ENCODE data around the gene CDK5RAP3. TPM values are rescaled to one million over a fixed set of nuclear protein-coding genes. Genes with fewer than 3 reads are reported as not detected.
"Not testable (repeated sequence)": the region's sequence is repeated elsewhere in the genome, so short reads cannot be mapped to it uniquely, and the experiment has no call there.

CDK5RAP3 gene
- total RNA-seq, 1 donor from 2014 or later: 190 TPM

DNA sequence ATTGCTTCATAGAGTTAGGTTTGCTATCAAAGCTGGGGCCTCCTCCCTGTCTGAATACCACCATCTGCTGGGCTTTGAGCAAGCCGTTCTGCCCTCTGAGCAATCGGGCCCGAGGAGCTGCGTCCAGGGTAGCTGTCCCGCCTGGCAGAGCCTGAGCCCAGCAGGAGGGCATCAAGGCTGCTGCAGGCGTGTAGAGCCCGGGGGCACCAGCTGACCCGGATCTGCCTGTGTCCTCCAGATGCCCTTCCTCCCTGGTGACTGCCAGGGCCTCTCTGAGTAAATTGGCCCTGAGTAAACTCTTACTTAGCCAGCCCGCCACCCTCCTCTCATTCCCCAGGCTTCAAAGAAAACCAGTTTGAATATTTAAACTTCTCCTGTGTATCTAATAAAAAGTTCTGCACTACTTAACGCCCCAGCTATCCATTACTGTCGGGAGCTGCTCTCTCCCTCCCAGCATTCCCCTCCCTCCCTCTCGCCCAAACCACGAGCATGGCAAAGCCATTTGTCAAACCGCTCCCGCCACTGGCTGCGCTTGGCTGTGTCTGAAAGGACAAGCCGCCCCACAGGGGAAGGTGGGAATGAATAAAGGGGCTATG lies 16.4 kb downstream of the CDK5RAP3 start:
- Mint-ChIP-seq H3K27me3 (ENCODE audit: insufficient read depth) (no peaks in the 10 kb centered on the region), H3K36me3 (ENCODE audit: low read depth) (peaks cover 5% of the 10 kb centered on the region), H3K9me3 (no peaks in the 10 kb centered on the region), H3K4me1 (ENCODE audit: low read depth) (peaks cover 16% of the 10 kb centered on the region), H3K27ac (no peak overlapping the region), H3K4me3 (no peak overlapping the region)
- DNase-seq (ENCODE audit: low spot score): no peak
- intact Hi-C loops (cut with micrococcal nuclease): no loop called here

DNA sequence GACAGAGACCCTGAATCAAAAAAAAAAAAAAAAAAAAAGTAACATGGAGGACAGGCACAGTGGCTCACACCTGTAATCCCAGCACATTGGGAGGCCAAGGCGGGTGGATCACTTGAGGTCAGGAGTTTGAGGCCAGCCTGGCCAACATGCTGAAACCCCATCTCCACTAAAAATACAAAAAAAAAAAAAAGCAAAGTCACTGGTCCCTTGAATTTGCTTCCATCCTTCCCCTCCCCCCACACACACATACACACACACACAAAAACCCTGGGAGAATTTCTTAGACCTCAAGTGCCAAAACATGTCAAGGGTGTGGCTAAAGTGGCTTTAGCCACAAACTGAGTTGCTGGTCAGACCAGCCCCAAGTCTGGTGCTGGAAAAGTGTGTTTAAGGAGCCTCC lies 17.5 kb downstream of the CDK5RAP3 start:
- H3K27me3 Mint-ChIP-seq (ENCODE audit: insufficient read depth); H3K4me3 Mint-ChIP-seq; DNase-seq (ENCODE audit: low spot score); H3K9me3 Mint-ChIP-seq; intact Hi-C loops (cut with micrococcal nuclease); H3K36me3 Mint-ChIP-seq (ENCODE audit: low read depth); H3K27ac Mint-ChIP-seq: not testable (repeated sequence)
- H3K4me1 Mint-ChIP-seq (ENCODE audit: low read depth): peaks cover 16% of the 10 kb centered on the region

DNA sequence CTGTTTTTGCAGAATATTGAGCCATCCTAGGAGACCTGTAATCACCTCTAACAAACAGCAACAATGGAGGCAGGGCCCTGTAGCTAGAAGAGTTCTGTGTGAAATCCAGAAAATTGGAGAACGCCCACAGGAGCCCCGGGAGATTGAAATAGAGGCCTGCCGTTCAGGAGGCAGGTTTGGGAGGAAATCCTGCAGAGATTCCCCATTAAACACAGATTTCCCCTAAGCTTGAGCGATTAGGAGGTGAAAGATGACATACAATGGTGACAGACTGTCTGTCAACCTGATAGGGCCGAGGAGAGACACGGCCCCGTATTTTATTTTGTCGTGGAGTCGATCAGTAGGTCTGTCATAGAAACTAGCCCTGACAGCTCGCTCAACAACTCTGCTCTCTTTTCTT lies 18.2 kb downstream of the CDK5RAP3 start:
- no peak overlapping the region for H3K4me3 Mint-ChIP-seq
- no peak for DNase-seq (ENCODE audit: low spot score)
- intact Hi-C loops (cut with micrococcal nuclease): no loop called here
- no peak overlapping the region for H3K27ac Mint-ChIP-seq
- H3K4me1 Mint-ChIP-seq (ENCODE audit: low read depth): peaks cover 16% of the 10 kb centered on the region
- H3K9me3 Mint-ChIP-seq: no peaks in the 10 kb centered on the region
- no peaks in the 10 kb centered on the region for H3K27me3 Mint-ChIP-seq (ENCODE audit: insufficient read depth)
- peaks cover 5% of the 10 kb centered on the region for H3K36me3 Mint-ChIP-seq (ENCODE audit: low read depth)

- intact Hi-C loops (cut with micrococcal nuclease): no loop called here
- Mint-ChIP-seq H3K36me3 (ENCODE audit: low read depth) (peaks cover 5% of the 10 kb centered on the region), H3K4me1 (ENCODE audit: low read depth) (peaks cover 16% of the 10 kb centered on the region), H3K27ac (no peak overlapping the region), H3K4me3 (no peak overlapping the region), H3K27me3 (ENCODE audit: insufficient read depth) (no peaks in the 10 kb centered on the region), H3K9me3 (no peaks in the 10 kb centered on the region)
- no peak for DNase-seq (ENCODE audit: low spot score)
Measured at GRCh38 chr17:47989700-47990099, 18.8 kb downstream of the CDK5RAP3 start.

DNA sequence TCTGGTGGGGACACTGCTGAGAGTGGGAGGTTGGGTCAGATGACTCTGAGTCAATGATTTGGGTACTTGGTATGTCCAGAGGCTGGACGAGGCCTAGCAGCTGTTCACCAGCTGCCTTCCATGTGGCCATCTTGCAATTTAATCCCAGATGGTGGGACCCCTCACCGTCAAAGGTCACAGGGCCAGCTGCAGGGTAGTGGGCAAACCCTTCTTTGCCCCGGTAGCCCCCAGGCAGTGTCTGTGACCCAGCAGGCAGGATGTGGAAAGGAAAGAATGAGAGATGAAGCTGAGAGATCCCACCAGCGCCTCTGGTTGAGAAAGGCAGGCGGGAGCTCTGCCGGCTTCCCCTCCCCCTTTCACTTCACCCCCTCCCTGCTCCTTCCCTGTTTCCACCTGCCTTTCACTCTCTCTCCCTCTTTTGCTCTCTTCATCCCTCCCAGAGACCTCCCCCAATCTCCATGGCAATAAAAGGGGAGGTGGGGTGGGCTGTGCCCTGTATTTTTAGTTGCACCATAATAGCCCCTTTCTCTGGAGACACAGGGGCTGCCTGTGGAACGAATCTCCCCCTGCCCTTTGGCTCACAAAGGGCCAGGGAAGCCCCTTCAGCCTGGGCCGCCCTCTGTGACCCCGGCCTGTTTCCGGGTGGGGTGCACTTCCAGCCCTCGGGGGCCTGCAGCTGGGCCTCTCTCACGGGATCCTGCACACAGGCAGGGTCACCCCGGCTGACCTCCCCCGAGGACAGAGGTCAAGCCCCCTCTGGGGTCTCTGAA lies 20.2 kb downstream of the CDK5RAP3 start:
- intact Hi-C loops (cut with micrococcal nuclease): no loop called here

DNA sequence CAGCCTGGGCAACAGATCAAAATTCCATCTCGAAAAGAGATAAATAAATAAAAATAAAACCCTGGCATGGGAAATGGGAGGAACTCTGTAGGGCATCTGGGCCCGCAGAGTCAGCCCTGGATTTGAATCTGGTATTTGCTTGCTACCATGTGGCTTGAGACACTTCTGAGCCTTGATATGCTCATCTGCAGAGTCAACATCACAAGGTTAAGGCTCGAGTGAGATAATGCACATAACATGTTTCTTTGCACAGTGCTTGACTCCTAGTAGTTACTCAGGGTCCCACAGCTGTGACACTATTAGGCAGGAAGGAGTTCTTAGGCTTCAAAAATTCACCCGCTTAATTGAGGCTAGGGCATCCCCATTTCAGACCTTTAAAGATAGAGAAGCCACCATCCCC lies 21.3 kb downstream of the CDK5RAP3 start:
- intact Hi-C loops (cut with micrococcal nuclease): no loop called here
- Mint-ChIP-seq H3K27ac (no peak overlapping the region), H3K4me3 (no peak overlapping the region), H3K36me3 (ENCODE audit: low read depth) (no peaks in the 10 kb centered on the region), H3K27me3 (ENCODE audit: insufficient read depth) (peaks cover 4% of the 10 kb centered on the region), H3K4me1 (ENCODE audit: low read depth) (peaks cover 16% of the 10 kb centered on the region), H3K9me3 (no peaks in the 10 kb centered on the region)
- no peak for DNase-seq (ENCODE audit: low spot score)

More for the DNA sequence above, 20.2 kb downstream of the CDK5RAP3 start:
- H3K27me3 Mint-ChIP-seq (ENCODE audit: insufficient read depth): no peaks in the 10 kb centered on the region
- H3K4me3 Mint-ChIP-seq: no peak overlapping the region
- no peaks in the 10 kb centered on the region for H3K36me3 Mint-ChIP-seq (ENCODE audit: low read depth)
- H3K4me1 Mint-ChIP-seq (ENCODE audit: low read depth): peaks cover 16% of the 10 kb centered on the region
- H3K27ac Mint-ChIP-seq: no peak overlapping the region
- no peaks in the 10 kb centered on the region for H3K9me3 Mint-ChIP-seq
- no peak for DNase-seq (ENCODE audit: low spot score)

DNA sequence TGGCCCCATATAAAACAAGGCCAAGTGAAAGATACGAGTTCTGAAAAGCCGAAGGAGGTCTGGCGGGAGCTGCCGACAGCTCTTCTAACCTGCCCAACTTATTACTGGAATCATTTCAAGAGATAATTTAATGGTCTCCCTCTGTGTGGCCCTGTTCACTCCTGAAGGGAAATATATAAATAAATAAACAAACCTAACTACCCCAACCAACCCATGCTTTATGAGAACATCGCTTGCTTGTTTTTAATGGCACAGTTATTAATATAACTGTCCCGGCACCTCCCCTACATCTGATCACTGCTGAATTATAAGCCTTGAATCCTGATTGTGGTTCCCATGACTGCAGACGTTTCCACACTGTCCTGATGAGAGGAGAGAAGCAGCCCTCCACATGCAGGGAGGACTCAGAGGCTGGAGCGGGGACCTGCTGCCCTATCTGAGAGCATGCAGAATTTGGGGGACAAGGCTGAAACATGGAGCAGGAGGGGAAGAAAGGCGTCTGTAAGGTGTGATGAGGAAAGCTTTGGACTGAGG lies 22.2 kb downstream of the CDK5RAP3 start:
- no peak for DNase-seq (ENCODE audit: low spot score)
- Mint-ChIP-seq H3K27me3 (ENCODE audit: insufficient read depth) (peaks cover 4% of the 10 kb centered on the region), H3K4me3 (no peak overlapping the region), H3K27ac (no peak overlapping the region), H3K4me1 (ENCODE audit: low read depth) (peaks cover 16% of the 10 kb centered on the region), H3K9me3 (no peaks in the 10 kb centered on the region), H3K36me3 (ENCODE audit: low read depth) (no peaks in the 10 kb centered on the region)
- intact Hi-C loops (cut with micrococcal nuclease): no loop called here

DNA sequence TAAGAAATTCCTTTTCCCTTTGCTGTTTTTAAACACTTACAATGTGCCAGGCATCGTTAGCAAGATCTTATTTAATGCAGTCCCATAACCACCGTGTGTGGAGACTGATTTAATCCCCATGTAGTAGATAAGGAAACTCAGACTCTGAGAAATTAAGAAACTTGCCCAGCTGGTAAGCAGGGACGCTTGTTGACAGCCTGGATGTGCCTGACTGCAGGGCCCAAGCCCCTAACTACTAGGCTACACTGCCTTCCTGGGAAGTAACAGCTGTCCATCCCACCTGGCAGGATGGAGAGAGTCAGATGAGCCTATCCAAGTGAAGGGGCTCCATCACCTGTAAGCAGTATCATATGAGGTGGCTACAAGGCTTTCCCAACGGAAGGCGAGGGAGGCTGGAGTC lies 23.1 kb downstream of the CDK5RAP3 start:
- Mint-ChIP-seq H3K36me3 (ENCODE audit: low read depth) (no peaks in the 10 kb centered on the region), H3K4me1 (ENCODE audit: low read depth) (peaks cover 10% of the 10 kb centered on the region), H3K9me3 (no peaks in the 10 kb centered on the region), H3K27ac (no peak overlapping the region), H3K4me3 (no peak overlapping the region), H3K27me3 (ENCODE audit: insufficient read depth) (peaks cover 4% of the 10 kb centered on the region)
- intact Hi-C loops (cut with micrococcal nuclease): no loop called here
- DNase-seq (ENCODE audit: low spot score): no peak

GRCh38 chr17:47994724-47995123 lies 23.8 kb downstream of the CDK5RAP3 start:
- Mint-ChIP-seq H3K36me3 (ENCODE audit: low read depth) (no peaks in the 10 kb centered on the region), H3K27me3 (ENCODE audit: insufficient read depth) (peaks cover 6% of the 10 kb centered on the region), H3K27ac (no peak overlapping the region), H3K9me3 (no peaks in the 10 kb centered on the region), H3K4me3 (no peak overlapping the region), H3K4me1 (ENCODE audit: low read depth) (peaks cover 3% of the 10 kb centered on the region)
- intact Hi-C loops (cut with micrococcal nuclease): no loop called here
- DNase-seq (ENCODE audit: low spot score): no peak

GRCh38 chr17:47995241-47995935 lies 24.5 kb downstream of the CDK5RAP3 start:
- no peaks in the 10 kb centered on the region for H3K9me3 Mint-ChIP-seq
- no peaks in the 10 kb centered on the region for H3K4me1 Mint-ChIP-seq (ENCODE audit: low read depth)
- peaks cover 6% of the 10 kb centered on the region for H3K27me3 Mint-ChIP-seq (ENCODE audit: insufficient read depth)
- H3K27ac Mint-ChIP-seq: no peak overlapping the region
- no peaks in the 10 kb centered on the region for H3K36me3 Mint-ChIP-seq (ENCODE audit: low read depth)
- intact Hi-C loops (cut with micrococcal nuclease): no loop called here
- no peak overlapping the region for H3K4me3 Mint-ChIP-seq
- no peak for DNase-seq (ENCODE audit: low spot score)

DNA sequence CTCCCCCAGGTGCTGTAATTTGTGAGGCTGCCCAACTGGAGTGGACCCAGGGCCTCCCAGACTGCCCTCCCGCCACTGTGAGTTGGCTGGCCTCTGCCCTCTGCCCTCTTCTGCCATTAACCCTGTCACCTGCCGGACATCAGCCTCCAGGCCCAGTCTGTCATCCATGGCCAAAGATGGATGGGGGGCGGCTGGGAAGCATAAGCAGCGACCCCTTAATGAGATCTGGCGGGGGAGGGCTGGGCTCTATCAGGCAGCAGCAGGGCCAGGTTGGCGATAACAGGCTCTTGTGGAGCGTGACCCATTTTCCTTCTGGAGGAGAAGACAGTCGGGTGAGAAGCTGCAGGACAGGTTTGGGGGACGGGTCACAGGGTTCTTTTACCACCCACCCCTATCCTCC lies 25.3 kb downstream of the CDK5RAP3 start:
- Mint-ChIP-seq H3K27ac (no peak overlapping the region), H3K9me3 (no peaks in the 10 kb centered on the region), H3K4me1 (ENCODE audit: low read depth) (no peaks in the 10 kb centered on the region), H3K36me3 (ENCODE audit: low read depth) (no peaks in the 10 kb centered on the region), H3K27me3 (ENCODE audit: insufficient read depth) (peaks cover 6% of the 10 kb centered on the region), H3K4me3 (no peak overlapping the region)
- no peak for DNase-seq (ENCODE audit: low spot score)
- intact Hi-C loops (cut with micrococcal nuclease): no loop called here

DNA sequence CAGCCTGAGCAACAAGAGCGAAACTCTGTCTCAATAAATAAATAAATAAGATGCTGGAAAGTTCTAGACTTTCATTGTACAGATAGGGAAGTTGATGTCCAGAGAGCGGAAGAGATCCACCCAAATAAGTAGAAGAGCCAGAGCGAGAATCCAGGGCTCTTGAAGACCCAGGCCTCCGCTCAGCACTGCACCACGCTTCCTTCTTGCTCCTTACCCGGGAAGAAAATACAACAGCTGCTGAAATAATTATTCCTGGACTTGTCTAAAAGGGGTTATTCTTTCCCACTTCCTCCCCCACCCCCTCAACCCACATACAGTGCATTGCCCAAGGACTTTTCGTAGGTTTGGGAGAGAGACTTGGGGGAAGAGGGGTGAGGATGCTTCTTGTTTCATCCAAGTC lies 26.7 kb downstream of the CDK5RAP3 start:
- no peak for DNase-seq (ENCODE audit: low spot score)
- Mint-ChIP-seq H3K9me3 (no peaks in the 10 kb centered on the region), H3K4me1 (ENCODE audit: low read depth) (peaks cover under 1% of the 10 kb centered on the region), H3K27ac (no peak overlapping the region), H3K4me3 (no peak overlapping the region), H3K27me3 (ENCODE audit: insufficient read depth) (peaks cover 6% of the 10 kb centered on the region), H3K36me3 (ENCODE audit: low read depth) (no peaks in the 10 kb centered on the region)
- intact Hi-C loops (cut with micrococcal nuclease): no loop called here

DNA sequence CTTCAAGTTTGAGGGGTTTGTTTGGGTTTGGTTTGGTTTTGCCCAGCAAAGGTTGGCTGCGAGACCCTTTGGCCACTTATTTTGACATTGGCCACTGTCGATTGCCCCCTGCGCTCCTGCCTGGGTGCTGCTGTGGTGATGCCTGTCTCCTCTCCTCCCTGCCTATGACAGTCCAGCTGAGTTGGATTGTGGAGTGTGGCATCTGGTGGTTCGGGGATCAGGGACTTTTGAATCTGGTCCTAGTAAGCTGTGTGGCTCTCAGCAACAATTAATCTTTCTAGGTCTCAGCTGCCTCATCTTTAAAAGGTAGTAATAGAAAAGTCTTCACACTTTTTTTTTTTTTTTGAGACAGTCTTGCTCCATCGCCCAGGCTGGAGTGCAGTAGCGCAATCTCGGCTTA lies 27.1 kb downstream of the CDK5RAP3 start:
- no peaks in the 10 kb centered on the region for H3K36me3 Mint-ChIP-seq (ENCODE audit: low read depth)
- no peak overlapping the region for H3K4me3 Mint-ChIP-seq
- no peaks in the 10 kb centered on the region for H3K9me3 Mint-ChIP-seq
- no peak overlapping the region for H3K27ac Mint-ChIP-seq
- H3K4me1 Mint-ChIP-seq (ENCODE audit: low read depth): peaks cover 5% of the 10 kb centered on the region
- no peak for DNase-seq (ENCODE audit: low spot score)
- H3K27me3 Mint-ChIP-seq (ENCODE audit: insufficient read depth): peaks cover 6% of the 10 kb centered on the region
- intact Hi-C loops (cut with micrococcal nuclease): no loop called here

Measured in activated T-helper 1 cell treated with anti-CD3 and anti-CD28 coated beads, Interleukin-12 subunit alpha, Interleukin-12 subunit beta, Interleukin-2, Interleukin-4 antibody, amounts not matched to agents 30 ng/mL and 10 ng/mL and 1 ng/mL, durations not matched to agents 14 hours and 24 hours and 36 hours (primary cell).